GM12878 (cell line): ENCODE results near the gene LRRC4B. TPM values are rescaled to one million over a fixed set of nuclear protein-coding genes. Genes with fewer than 3 reads are reported as not detected.

Source experiments
- CHD2 ChIP-seq: IDR thresholded peaks from 2 replicates; pipeline ENCODE4 v1.6.1; 2011; ENCODE audit warnings: low read depth, low read length, improper control_type of control experiment, borderline replicate concordance
- KAT2A ChIP-seq: conservative IDR thresholded peaks from 2 replicates; pipeline ENCODE4 v1.6.1; 2011; ENCODE audit warnings: low read depth, low read length; ENCODE audit not compliant: control insufficient read depth
- MYB ChIP-seq: fragments of 150-350 bp; IDR thresholded peaks from 2 replicates; pipeline ENCODE4 v1.6.1; 2014; ENCODE audit warnings: mild to moderate bottlenecking, low read depth, low read length, borderline replicate concordance
- NFYB ChIP-seq: IDR thresholded peaks from 2 replicates; pipeline ENCODE4 v1.6.1; 2011; ENCODE audit warnings: low read depth, mild to moderate bottlenecking, low read length, improper control_type of control experiment, moderate library complexity; ENCODE audit not compliant: insufficient read depth
- POLR2AphosphoS2 ChIP-seq: IDR thresholded peaks from 2 replicates; pipeline ENCODE4 v1.6.1; 2011; ENCODE audit warnings: low read depth, mild to moderate bottlenecking, low read length, improper control_type of control experiment, moderate library complexity
- RAD21 ChIP-seq: IDR thresholded peaks from 2 replicates; pipeline ENCODE4 v1.6.1; 2011; ENCODE audit warnings: mild to moderate bottlenecking, low read depth, low read length, moderate library complexity; ENCODE audit not compliant: insufficient read depth
- ZNF24 ChIP-seq: fragments of 450-650 bp; IDR thresholded peaks from 2 replicates; pipeline ENCODE4 v1.6.1; 2017; ENCODE audit warnings: antibody characterized with exemption, mild to moderate bottlenecking
- polyA plus RNA-seq, 11 experiments: library from polyadenylated mRNA; depleted of rRNA in 4 of 11; unstranded in 6 of 11; stranded (reverse) in 5 of 11; fragments of >200 nt; fragmentation: Nextera tagmentation in 4 of 11; fragmentation: Illumina TruSeq in 1 of 11; extraction: Ambion mirVana in 4 of 11; extraction: Trizol in 1 of 11; gene quantifications; 1 replicate in 1 of 11; 2 replicates in 10 of 11; pipeline versions ENCODE4 v1.2.1 to v1.2.3, GENCODE V29; 2011 to 2016; ENCODE audit warnings: inconsistent platforms in 2 of 11, missing spikeins in 2 of 11, low read depth in 1 of 11
- total RNA-seq, 4 experiments: library from RNA; depleted of rRNA in 3 of 4; stranded (reverse); fragments of >200 nt in 3 of 4; fragmentation: Illumina TruSeq in 1 of 4; extraction: Trizol in 1 of 4; gene quantifications; 2 replicates each; pipeline versions ENCODE4 v1.2.1 to v1.2.3, GENCODE V29; 2013 to 2021
- TF ChIP-seq, protein P1 (sequence below): fragments of 450-650 bp; IDR thresholded peaks from 2 replicates; pipeline ENCODE4 v1.6.1; 2018; ENCODE audit warnings: mild to moderate bottlenecking, low read depth, moderate library complexity; ENCODE audit not compliant: partially characterized antibody
- TF ChIP-seq, protein P2 (sequence below): fragments of 450-650 bp; IDR thresholded peaks from 2 replicates; pipeline ENCODE4 v1.6.1; 2018; ENCODE audit warnings: borderline replicate concordance, mild to moderate bottlenecking; ENCODE audit not compliant: partially characterized antibody
- TF ChIP-seq, protein P3 (sequence below): fragments of 450-650 bp; formaldehyde crosslinking; IDR thresholded peaks from 2 replicates; pipeline ENCODE4 v1.4.0; 2022; ENCODE audit warnings: mild to moderate bottlenecking, moderate library complexity

Gene LRRC4B
- total and polyA plus RNA-seq, 10 of the 15 experiments (the other 5 are each of a cell fraction or from before 2014, with no cell fraction given) = 0.14 TPM; not detected in 9

GRCh38 chr19:50564229-50565105 lies 3.8 kb downstream of the LRRC4B start (continued):
- TF ChIP-seq, protein P1, sequence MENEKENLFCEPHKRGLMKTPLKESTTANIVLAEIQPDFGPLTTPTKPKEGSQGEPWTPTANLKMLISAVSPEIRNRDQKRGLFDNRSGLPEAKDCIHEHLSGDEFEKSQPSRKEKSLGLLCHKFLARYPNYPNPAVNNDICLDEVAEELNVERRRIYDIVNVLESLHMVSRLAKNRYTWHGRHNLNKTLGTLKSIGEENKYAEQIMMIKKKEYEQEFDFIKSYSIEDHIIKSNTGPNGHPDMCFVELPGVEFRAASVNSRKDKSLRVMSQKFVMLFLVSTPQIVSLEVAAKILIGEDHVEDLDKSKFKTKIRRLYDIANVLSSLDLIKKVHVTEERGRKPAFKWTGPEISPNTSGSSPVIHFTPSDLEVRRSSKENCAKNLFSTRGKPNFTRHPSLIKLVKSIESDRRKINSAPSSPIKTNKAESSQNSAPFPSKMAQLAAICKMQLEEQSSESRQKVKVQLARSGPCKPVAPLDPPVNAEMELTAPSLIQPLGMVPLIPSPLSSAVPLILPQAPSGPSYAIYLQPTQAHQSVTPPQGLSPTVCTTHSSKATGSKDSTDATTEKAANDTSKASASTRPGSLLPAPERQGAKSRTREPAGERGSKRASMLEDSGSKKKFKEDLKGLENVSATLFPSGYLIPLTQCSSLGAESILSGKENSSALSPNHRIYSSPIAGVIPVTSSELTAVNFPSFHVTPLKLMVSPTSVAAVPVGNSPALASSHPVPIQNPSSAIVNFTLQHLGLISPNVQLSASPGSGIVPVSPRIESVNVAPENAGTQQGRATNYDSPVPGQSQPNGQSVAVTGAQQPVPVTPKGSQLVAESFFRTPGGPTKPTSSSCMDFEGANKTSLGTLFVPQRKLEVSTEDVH = no peak
- TF ChIP-seq, protein P2, sequence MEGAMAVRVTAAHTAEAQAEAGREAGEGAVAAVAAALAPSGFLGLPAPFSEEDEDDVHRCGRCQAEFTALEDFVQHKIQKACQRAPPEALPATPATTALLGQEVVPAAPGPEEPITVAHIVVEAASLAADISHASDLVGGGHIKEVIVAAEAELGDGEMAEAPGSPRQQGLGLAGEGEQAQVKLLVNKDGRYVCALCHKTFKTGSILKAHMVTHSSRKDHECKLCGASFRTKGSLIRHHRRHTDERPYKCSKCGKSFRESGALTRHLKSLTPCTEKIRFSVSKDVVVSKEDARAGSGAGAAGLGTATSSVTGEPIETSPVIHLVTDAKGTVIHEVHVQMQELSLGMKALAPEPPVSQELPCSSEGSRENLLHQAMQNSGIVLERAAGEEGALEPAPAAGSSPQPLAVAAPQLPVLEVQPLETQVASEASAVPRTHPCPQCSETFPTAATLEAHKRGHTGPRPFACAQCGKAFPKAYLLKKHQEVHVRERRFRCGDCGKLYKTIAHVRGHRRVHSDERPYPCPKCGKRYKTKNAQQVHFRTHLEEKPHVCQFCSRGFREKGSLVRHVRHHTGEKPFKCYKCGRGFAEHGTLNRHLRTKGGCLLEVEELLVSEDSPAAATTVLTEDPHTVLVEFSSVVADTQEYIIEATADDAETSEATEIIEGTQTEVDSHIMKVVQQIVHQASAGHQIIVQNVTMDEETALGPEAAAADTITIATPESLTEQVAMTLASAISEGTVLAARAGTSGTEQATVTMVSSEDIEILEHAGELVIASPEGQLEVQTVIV = no peak
- TF ChIP-seq MYB = no peak
- no peak for TF ChIP-seq CHD2
- TF ChIP-seq POLR2AphosphoS2 = no peak
- no peak for TF ChIP-seq ZNF24
- TF ChIP-seq RAD21 = no peak
- TF ChIP-seq KAT2A = no peak
- TF ChIP-seq, protein P3, sequence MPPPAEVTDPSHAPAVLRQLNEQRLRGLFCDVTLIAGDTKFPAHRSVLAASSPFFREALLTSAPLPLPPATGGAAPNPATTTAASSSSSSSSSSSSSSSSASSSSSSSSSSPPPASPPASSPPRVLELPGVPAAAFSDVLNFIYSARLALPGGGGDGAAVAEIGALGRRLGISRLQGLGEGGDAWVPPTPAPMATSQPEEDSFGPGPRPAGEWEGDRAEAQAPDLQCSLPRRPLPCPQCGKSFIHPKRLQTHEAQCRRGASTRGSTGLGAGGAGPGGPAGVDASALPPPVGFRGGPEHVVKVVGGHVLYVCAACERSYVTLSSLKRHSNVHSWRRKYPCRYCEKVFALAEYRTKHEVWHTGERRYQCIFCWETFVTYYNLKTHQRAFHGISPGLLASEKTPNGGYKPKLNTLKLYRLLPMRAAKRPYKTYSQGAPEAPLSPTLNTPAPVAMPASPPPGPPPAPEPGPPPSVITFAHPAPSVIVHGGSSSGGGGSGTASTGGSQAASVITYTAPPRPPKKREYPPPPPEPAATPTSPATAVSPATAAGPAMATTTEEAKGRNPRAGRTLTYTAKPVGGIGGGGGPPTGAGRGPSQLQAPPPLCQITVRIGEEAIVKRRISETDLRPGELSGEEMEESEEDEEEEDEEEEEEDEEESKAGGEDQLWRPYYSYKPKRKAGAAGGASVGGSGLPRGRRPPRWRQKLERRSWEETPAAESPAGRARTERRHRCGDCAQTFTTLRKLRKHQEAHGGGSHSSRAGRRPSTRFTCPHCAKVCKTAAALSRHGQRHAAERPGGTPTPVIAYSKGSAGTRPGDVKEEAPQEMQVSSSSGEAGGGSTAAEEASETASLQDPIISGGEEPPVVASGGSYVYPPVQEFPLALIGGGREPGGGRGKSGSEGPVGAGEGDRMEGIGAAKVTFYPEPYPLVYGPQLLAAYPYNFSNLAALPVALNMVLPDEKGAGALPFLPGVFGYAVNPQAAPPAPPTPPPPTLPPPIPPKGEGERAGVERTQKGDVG = no peak
- no peak for TF ChIP-seq NFYB
- TF ChIP-seq, all 136 proteins: peak for 0
